ENCODE measurements around the gene ECI2. TPM values are rescaled to one million over a fixed set of nuclear protein-coding genes. Genes with fewer than 3 reads are reported as not detected.

ECI2 gene
- total and polyA plus RNA-seq, 2 donors (not counting 1 experiment from before 2014, with no cell fraction given) = 15.2 to 28.3 TPM

DNA sequence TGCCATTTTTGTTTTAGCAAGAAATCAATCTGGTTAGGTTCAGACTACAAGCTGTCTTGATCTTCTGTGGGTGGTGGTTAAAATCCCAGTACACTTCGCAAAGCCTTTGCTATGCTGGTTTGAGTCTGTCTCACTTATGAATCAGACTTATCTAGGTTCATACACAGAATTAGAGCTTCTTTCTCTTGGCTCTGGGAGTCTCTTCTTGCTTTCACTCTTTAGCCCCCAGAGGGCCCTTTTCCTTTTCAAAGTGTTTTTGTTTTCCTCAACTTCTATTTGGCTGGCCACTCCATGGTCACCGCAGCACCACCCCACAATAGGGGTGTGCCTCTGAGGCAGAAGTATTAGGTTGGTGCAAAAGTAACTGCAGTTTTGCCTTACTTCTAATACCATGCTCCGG is 21.3 kb downstream of the ECI2 start:
- CTCF ChIA-PET = no interaction called here
- WGBS (ENCODE audit: insufficient coverage) = 100% methylated on average over 1 of the region's 3 CpGs
- H3K27me3 Mint-ChIP-seq = peaks cover 5% of the 10 kb centered on the region

DNA sequence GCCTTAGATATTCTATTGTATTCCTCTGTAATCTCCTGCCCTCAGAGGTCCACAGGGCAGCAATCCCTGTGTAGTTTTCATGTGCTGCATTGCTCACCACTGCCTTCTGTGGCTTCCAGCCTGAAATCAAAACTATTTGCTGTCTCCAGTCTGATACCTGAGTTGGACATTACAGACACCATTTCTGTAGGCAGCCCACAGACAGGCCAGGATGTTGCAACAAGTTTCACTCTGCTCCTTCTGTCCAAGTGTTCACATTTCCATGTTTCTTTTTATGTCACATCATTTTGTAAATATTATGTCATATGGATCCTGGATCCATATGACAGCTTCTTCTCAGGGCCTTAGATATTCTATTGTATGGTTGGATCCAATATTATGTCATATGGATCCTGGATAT is 21.7 kb downstream of the ECI2 start:
- H3K27me3 ChIP-seq (replicated peaks in 1 of 4; ENCODE audit: control extremely low read depth in 1 of 4, control insufficient read depth in 3 of 4, insufficient read depth in 4 of 4, low read length in 3 of 4) = no peaks in the 10 kb centered on the region
- intact Hi-C loops (cut with micrococcal nuclease) = no loop called here
- H3K4me1 ChIP-seq (ENCODE audit: control insufficient read depth in 2 of 2, insufficient read depth in 2 of 2, low read length in 2 of 2) = no peaks in the 10 kb centered on the region
- no peak for DNase-seq
- H3K9ac ChIP-seq (ENCODE audit: low read length) = no peak overlapping the region
- Mint-ChIP-seq H3K27ac (no peak overlapping the region), H3K27me3 (peaks cover 5% of the 10 kb centered on the region), H3K9me3 (ENCODE audit: insufficient read depth) (peaks cover 5% of the 10 kb centered on the region), H3K4me3 (no peak overlapping the region), H3K4me1 (no peaks in the 10 kb centered on the region)
- H3K4me3 ChIP-seq (ENCODE audit: control extremely low read depth in 1 of 5, extremely low read depth in 1 of 5, insufficient read depth in 1 of 5, low read depth in 2 of 5, low read length in 4 of 5) = no peak overlapping the region
- no peaks in the 10 kb centered on the region for H4K20me1 ChIP-seq (ENCODE audit: control insufficient read depth, insufficient read depth, low read length, poor library complexity, severe bottlenecking)
- TF ChIP-seq, protein P1, sequence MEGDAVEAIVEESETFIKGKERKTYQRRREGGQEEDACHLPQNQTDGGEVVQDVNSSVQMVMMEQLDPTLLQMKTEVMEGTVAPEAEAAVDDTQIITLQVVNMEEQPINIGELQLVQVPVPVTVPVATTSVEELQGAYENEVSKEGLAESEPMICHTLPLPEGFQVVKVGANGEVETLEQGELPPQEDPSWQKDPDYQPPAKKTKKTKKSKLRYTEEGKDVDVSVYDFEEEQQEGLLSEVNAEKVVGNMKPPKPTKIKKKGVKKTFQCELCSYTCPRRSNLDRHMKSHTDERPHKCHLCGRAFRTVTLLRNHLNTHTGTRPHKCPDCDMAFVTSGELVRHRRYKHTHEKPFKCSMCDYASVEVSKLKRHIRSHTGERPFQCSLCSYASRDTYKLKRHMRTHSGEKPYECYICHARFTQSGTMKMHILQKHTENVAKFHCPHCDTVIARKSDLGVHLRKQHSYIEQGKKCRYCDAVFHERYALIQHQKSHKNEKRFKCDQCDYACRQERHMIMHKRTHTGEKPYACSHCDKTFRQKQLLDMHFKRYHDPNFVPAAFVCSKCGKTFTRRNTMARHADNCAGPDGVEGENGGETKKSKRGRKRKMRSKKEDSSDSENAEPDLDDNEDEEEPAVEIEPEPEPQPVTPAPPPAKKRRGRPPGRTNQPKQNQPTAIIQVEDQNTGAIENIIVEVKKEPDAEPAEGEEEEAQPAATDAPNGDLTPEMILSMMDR (IDR thresholded peaks at IDR 0.05) = no peak
- no peak for TF ChIP-seq EZH2 (IDR thresholded peaks at IDR 0.05; ENCODE audit: borderline replicate concordance, insufficient read depth, low read depth, low read length, poor library complexity, severe bottlenecking)
- CTCF ChIA-PET = no interaction called here
- POLR2A ChIA-PET = no interaction called here
- H3K79me2 ChIP-seq (ENCODE audit: control insufficient read depth, insufficient read depth, low read length) = no peaks in the 10 kb centered on the region
- no peak overlapping the region for H3K4me2 ChIP-seq (replicated peaks; ENCODE audit: low read depth, low read length, poor library complexity, severe bottlenecking)
- peaks cover 0 to 4% (median 4%) of the 10 kb centered on the region in 3 donors for H3K9me3 ChIP-seq (ENCODE audit: control extremely low read depth in 1 of 3, control insufficient read depth in 2 of 3, insufficient read depth in 1 of 3, low read length in 2 of 3)
- ATAC-seq (ENCODE audit: low read depth) = no peak
- no peak overlapping the region for H2AFZ ChIP-seq (ENCODE audit: insufficient read depth, low read depth, low read length, poor library complexity, severe bottlenecking)
- H3K27ac ChIP-seq (ENCODE audit: low read length in 2 of 2) = no peak overlapping the region
- H3K36me3 ChIP-seq (replicated peaks in 1 of 2; ENCODE audit: control extremely low read depth in 1 of 2, control insufficient read depth in 1 of 2, extremely low read depth in 1 of 2, insufficient read depth in 2 of 2, low read length in 1 of 2) = peaks cover 0 to 20% of the 10 kb centered on the region in 2 experiments

More for the DNA sequence above, 21.3 kb downstream of the ECI2 start:
- ATAC-seq (ENCODE audit: low read depth) = no peak
- POLR2A ChIA-PET = no interaction called here
- Histone ChIP-seq H3K4me2 (replicated peaks; ENCODE audit: low read depth, low read length, poor library complexity, severe bottlenecking) (no peak overlapping the region), H3K27me3 (replicated peaks in 1 of 4; ENCODE audit: control extremely low read depth in 1 of 4, control insufficient read depth in 3 of 4, insufficient read depth in 4 of 4, low read length in 3 of 4) (no peaks in the 10 kb centered on the region), H3K9me3 (ENCODE audit: control extremely low read depth in 1 of 3, control insufficient read depth in 2 of 3, insufficient read depth in 1 of 3, low read length in 2 of 3) (peaks cover 0 to 4% (median 4%) of the 10 kb centered on the region in 3 donors), H3K79me2 (ENCODE audit: control insufficient read depth, insufficient read depth, low read length) (no peaks in the 10 kb centered on the region), H3K9ac (ENCODE audit: low read length) (no peak overlapping the region), H3K27ac (ENCODE audit: low read length in 2 of 2) (no peak overlapping the region), H3K36me3 (replicated peaks in 1 of 2; ENCODE audit: control extremely low read depth in 1 of 2, control insufficient read depth in 1 of 2, extremely low read depth in 1 of 2, insufficient read depth in 2 of 2, low read length in 1 of 2) (peaks cover 0 to 25% of the 10 kb centered on the region in 2 experiments), H2AFZ (ENCODE audit: insufficient read depth, low read depth, low read length, poor library complexity, severe bottlenecking) (no peak overlapping the region), H3K4me1 (ENCODE audit: control insufficient read depth in 2 of 2, insufficient read depth in 2 of 2, low read length in 2 of 2) (no peaks in the 10 kb centered on the region), H3K4me3 (ENCODE audit: control extremely low read depth in 1 of 5, extremely low read depth in 1 of 5, insufficient read depth in 1 of 5, low read depth in 2 of 5, low read length in 4 of 5) (no peak overlapping the region), H4K20me1 (ENCODE audit: control insufficient read depth, insufficient read depth, low read length, poor library complexity, severe bottlenecking) (no peaks in the 10 kb centered on the region)
- TF ChIP-seq, protein P1 (IDR thresholded peaks at IDR 0.05) = no peak
- no peak for TF ChIP-seq EZH2 (IDR thresholded peaks at IDR 0.05; ENCODE audit: borderline replicate concordance, insufficient read depth, low read depth, low read length, poor library complexity, severe bottlenecking)
- DNase-seq = no peak
- no peak overlapping the region for H3K4me3 Mint-ChIP-seq
- H3K4me1 Mint-ChIP-seq = no peaks in the 10 kb centered on the region
- no peak overlapping the region for H3K27ac Mint-ChIP-seq
- intact Hi-C loops (cut with micrococcal nuclease) = no loop called here
- H3K9me3 Mint-ChIP-seq (ENCODE audit: insufficient read depth) = peaks cover 5% of the 10 kb centered on the region

Data from B cell (primary cell).